ENCODE data around the gene RAB40C. TPM values are rescaled to one million over a fixed set of nuclear protein-coding genes. Genes with fewer than 3 reads are reported as not detected.
A peak's percentile ranks its signal among the peaks of the same experiment; 100 is the strongest.

RAB40C gene
- total and polyA plus RNA-seq, 10 of the 15 experiments (the other 5 are each of a cell fraction or from before 2014, with no cell fraction given), result 0.06 to 12.8 (median 4.6) TPM

- TF ChIP-seq POU2F2 (IDR thresholded peaks at IDR 0.05; ENCODE audit: borderline replicate concordance, low read depth, low read length) (no peak), HDAC2 (IDR thresholded peaks at IDR 0.05) (no peak), ZNF384 (IDR thresholded peaks at IDR 0.05; ENCODE audit: borderline replicate concordance, low read depth, low read length) (no peak), PML (IDR thresholded peaks at IDR 0.05; ENCODE audit: low read length) (no peak), ATF7 (IDR thresholded peaks at IDR 0.05; ENCODE audit: low read depth) (no peak), POLR2AphosphoS5 (IDR thresholded peaks at IDR 0.05; ENCODE audit: low read length) (peak; percentile 30; the same call in 1 of the 2 replicates), IRF4 (IDR thresholded peaks at IDR 0.05; ENCODE audit: low read depth, low read length) (no peak), HDGF (IDR thresholded peaks at IDR 0.05) (no peak), BHLHE40 (IDR thresholded peaks at IDR 0.05; ENCODE audit: borderline replicate concordance in 1 of 2, low read depth in 2 of 2, low read length in 1 of 2) (peak; percentile 76 to 80; a peak in 3 of 4 replicates), SMAD1 (IDR thresholded peaks at IDR 0.05; ENCODE audit: low read depth, partially characterized antibody) (no peak), SREBF2 (IDR thresholded peaks at IDR 0.05; ENCODE audit: low read length) (no peak), MTA3 (IDR thresholded peaks at IDR 0.05; ENCODE audit: borderline replicate concordance, low read length) (no peak), RUNX3 (IDR thresholded peaks at IDR 0.05; ENCODE audit: low read length) (peak; percentile 40; the same call in 1 of the 2 replicates), ZZZ3 (IDR thresholded peaks at IDR 0.05; ENCODE audit: control insufficient read depth, insufficient read length, low read depth) (no peak), YY1 (IDR thresholded peaks at IDR 0.05; ENCODE audit: low read depth, low read length) (no peak)
Measured at GRCh38 chr16:642189-643049, 52.6 kb downstream of the RAB40C start (continued).

- Histone ChIP-seq H3K36me3 (ENCODE audit: control insufficient read depth in 2 of 2, insufficient read depth in 2 of 2, low read length in 1 of 2) (no peaks in the 10 kb centered on the region; a peak in 2 of 4 replicates), H3K27me3 (replicated peaks in 1 of 2; ENCODE audit: control insufficient read depth in 2 of 2, insufficient read depth in 2 of 2, low read length in 1 of 2) (no peaks in the 10 kb centered on the region), H3K4me2 (ENCODE audit: control insufficient read depth, insufficient read depth) (peak overlapping the region; percentile 72), H3K9ac (ENCODE audit: control insufficient read depth, insufficient read depth, low read length) (peak overlapping the region; percentile 89), H4K20me1 (ENCODE audit: control insufficient read depth, insufficient read depth) (no peaks in the 10 kb centered on the region), H3K27ac (ENCODE audit: control insufficient read depth, insufficient read depth) (peak overlapping the region; percentile 83), H2AFZ (ENCODE audit: control insufficient read depth, low read depth, low read length) (no peak overlapping the region), H3K9me3 (replicated peaks; ENCODE audit: control insufficient read depth, insufficient read depth, low read length) (no peaks in the 10 kb centered on the region), H3K4me1 (ENCODE audit: control insufficient read depth, insufficient read depth, low read length) (peaks cover 8% of the 10 kb centered on the region), H3K4me3 (peak overlapping the region; percentile 98), H3K79me2 (ENCODE audit: control insufficient read depth, insufficient read depth, low read length) (peaks cover 35% of the 10 kb centered on the region)
- no peak for DNase-seq (ENCODE audit: low read depth, low spot score)
- ChIA-PET CTCF (interaction anchor here (1.0 kb wide), 1 partner anchor 161 kb away, joined by 3 read pairs; no protein-coding TSS in a partner anchor), SMC1A (ENCODE audit: uncharacterized antibody, unreplicated experiment) (no interaction called here), POLR2A (interaction anchor here (1.3 kb wide), 1 partner anchor 37 kb away, joined by 4 read pairs; the partner anchor contains the start of gene STUB1), RAD21 (ENCODE audit: unreplicated experiment) (no interaction called here)
- WGBS (ENCODE audit: insufficient coverage, insufficient replicate concordance, low lambda C conversion rate, missing lambda C conversion rate), result 23% methylated on average over 12 of the region's 13 CpGs
- intact Hi-C loops (cut with micrococcal nuclease; ENCODE audit: unreplicated experiment) (no loop called here), in situ Hi-C loops (cut with MboI) (no loop called here)
- BruUV-seq (replicated peaks), result no TSS peak
- FAIRE-seq, result no peak
- no peak; the same call in 2 of the 3 replicates for ATAC-seq
- no peak for TF ChIP-seq EP300 (IDR thresholded peaks at IDR 0.05; ENCODE audit: borderline replicate concordance in 1 of 2, control insufficient read depth in 1 of 2, low read depth in 2 of 2, low read length in 2 of 2)
- no peak for TF ChIP-seq RCOR1 (conservative IDR thresholded peaks at IDR 0.05; ENCODE audit: low read depth, low read length)
- no peak for TF ChIP-seq HSF1 (IDR thresholded peaks at IDR 0.05; ENCODE audit: low read depth, low read length)
- TF ChIP-seq E2F4 (IDR thresholded peaks at IDR 0.05; ENCODE audit: low read depth, low read length), result no peak
- TF ChIP-seq CHD4 (IDR thresholded peaks at IDR 0.05), result no peak
- TF ChIP-seq EZH2 (IDR thresholded peaks at IDR 0.05; ENCODE audit: borderline replicate concordance, control insufficient read depth, low read depth, low read length), result no peak
- no peak for TF ChIP-seq JUND (IDR thresholded peaks at IDR 0.05; ENCODE audit: low read depth, low read length)
- TF ChIP-seq GABPA (IDR thresholded peaks at IDR 0.05; ENCODE audit: low read depth), result no peak
- no peak for TF ChIP-seq ZNF217 (IDR thresholded peaks at IDR 0.05)
Measured at GRCh38 chr16:643050-643368, 53.1 kb downstream of the RAB40C start.
